Airway epithelial cell (primary cell): Measurements from ENCODE around the gene DHX16. TPM values are rescaled to one million over a fixed set of nuclear protein-coding genes. Genes with fewer than 3 reads are reported as not detected.

Experiments used
- total RNA-seq: library from RNA; depleted of rRNA; stranded (reverse); fragments of >200 nt; gene quantifications from 2 replicates; pipeline ENCODE4 v1.2.3, GENCODE V29; 2015

The DHX16 gene
- 25.9 and 36.0 TPM in 2 replicates for total RNA-seq

DNA sequence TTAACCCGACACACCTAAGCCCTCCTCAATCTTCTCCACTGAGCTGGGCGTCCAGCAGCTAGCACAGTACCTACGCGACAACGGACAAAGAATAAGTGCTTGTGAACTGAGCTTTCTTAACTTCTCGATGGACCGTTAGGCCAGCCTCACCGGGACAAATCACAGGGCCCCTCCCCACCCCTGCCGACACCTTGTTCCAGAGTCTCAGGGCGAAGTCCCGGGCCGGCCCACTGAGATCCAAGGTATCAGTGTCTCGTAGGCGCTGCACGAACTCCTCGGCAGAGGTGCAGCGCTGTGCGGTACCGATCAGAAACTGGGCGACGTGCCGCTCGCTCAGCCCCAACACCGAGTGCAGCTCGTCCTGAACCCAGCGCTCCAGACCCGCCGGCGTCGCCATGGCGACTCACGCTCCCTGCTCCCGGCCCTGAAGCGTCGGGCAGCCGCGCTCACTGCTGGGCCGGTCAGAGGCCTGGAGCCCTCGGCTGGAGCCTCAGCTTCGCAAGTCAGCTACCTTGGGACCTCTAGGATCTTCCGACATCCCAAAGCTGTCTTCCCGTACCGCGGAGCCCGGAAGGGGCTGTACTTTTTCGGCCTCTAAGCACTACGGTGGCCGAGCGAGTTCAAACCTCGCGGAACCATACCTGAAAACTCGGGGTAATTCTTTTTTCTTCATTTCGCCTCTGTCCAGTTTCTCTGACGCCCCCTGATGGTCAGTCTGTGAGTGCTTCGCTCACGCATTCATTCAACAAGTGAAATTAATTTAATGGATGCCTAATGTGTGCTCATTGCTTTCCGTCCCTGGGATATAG is at the start of gene DHX16:
Gene DHX16 (minus strand): TSS at position 562 of the 809 bp plus-strand sequence. CDS start 165 bp downstream, at position 397.

DNA sequence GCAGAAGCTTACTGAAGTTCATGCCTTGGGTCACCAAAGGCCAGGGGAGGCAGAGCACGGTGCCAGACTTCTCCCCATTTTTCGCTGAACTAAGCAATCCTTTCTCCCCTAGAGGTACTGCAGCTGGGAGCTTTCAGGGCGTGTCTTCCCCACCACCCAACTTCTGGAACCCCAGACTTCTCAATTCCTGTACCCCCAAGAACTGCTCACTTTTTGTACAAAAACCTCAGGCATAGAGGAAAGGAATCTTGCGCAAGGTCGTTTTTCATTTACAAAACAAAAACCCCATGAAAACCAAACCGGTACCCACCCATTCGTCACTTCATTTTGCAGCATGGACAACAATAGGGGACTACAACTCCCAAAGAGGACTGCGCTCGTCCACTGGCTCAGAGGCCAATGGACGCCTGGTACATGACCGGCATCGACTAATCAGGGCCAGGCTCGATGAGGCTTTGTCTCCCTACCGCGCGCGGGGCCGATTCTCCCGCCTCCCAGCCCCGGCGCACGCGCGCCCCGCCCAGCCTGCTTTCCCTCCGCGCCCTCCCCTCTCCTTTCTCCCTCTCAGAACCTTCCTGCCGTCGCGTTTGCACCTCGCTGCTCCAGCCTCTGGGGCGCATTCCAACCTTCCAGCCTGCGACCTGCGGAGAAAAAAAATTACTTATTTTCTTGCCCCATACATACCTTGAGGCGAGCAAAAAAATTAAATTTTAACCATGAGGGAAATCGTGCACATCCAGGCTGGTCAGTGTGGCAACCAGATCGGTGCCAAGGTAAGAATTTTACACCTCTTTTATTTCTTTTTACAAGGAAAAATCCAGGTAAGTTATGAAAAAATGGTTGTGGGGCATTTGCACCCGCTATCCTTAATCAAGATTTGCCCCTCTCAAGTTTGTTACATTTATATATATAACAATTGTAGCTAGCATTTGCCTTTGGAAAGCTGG is 47.3 kb upstream of the DHX16 start, which contains the start of gene TUBB:
Gene TUBB (plus strand): TSS at position 562 of the 947 bp plus-strand sequence. CDS start 155 bp downstream, at position 717.

DNA sequence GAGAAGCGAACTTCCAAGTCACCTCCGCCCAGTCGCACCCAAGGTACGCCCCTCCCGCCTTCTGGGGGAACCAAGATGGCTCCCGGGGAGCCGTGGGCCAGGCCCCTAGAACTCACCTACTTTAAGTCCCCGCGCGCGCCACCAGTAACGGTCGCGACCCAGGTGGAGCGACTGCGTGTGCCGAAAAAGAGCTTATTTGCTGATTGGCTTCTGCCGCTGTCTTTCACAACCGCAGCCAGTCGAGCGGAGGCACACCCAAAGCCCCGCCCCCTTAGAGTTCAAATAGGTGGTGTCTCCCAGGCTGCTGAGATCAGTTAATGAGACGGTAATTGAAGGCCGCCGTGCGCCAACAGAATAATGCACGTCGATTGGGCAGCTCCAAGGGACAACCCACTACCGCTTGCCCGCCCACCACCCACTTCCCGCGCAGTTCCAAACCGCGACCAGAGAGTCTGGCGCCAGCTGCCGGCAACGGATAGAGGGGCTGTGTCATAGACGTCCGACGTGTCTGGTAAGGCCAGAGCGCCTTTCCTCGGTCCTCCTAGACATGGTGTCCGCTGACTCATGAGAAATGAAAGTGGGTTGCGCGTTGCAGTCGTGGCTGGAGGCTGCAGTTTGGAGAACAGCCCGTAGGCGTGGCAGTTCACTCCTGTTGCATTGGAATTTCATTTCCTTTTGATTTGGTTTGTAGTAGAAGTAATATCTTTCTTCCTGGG is 44.5 kb upstream of the DHX16 start, which contains the start of gene MDC1:
Gene MDC1 (minus strand): TSS at position 153 of the 716 bp plus-strand sequence. CDS start 2,106 bp downstream, outside the sequence.

DNA sequence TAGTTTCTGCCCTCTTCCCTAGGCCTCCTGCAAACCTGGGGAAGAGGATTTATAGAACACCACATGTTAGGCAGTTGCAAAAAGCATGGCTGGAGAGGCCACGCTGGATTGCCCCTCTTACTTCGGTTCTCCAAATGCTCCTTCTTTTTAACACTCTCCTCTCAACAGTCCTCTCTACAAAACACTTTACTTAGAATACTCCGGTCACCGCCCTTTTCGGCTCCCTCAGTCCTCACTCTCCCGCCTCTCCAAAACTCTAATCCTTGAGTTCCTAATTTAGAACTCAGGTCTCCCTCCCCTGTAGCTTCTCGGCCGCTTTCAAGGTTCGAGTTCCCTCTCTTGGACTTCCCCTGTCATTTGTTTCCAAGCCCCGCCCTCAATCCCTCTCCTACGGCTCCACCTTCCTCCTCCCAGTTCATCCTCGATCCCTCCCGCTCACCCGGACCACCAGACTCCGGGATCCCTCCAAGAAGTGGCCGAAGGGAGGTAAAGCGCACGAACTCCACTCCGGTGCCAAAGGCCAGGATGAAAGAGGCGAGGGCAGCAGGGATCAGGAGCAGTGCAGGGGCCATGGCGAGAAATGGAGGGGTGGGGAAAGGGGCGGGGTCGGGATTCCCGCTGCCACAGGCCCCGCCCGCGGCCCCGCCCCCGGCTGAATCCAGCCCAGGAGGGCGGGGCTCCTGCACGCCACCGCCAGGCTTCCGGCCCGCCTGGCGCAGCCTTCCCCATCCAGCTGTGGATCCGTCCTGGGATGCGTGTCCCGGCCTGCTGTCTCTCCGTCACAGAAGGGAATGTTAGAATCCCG is 17.8 kb upstream of the DHX16 start, which contains the start of gene NRM:
Gene NRM (minus strand): TSS at position 582 of the 805 bp plus-strand sequence. CDS start 10 bp downstream, at position 572.

DNA sequence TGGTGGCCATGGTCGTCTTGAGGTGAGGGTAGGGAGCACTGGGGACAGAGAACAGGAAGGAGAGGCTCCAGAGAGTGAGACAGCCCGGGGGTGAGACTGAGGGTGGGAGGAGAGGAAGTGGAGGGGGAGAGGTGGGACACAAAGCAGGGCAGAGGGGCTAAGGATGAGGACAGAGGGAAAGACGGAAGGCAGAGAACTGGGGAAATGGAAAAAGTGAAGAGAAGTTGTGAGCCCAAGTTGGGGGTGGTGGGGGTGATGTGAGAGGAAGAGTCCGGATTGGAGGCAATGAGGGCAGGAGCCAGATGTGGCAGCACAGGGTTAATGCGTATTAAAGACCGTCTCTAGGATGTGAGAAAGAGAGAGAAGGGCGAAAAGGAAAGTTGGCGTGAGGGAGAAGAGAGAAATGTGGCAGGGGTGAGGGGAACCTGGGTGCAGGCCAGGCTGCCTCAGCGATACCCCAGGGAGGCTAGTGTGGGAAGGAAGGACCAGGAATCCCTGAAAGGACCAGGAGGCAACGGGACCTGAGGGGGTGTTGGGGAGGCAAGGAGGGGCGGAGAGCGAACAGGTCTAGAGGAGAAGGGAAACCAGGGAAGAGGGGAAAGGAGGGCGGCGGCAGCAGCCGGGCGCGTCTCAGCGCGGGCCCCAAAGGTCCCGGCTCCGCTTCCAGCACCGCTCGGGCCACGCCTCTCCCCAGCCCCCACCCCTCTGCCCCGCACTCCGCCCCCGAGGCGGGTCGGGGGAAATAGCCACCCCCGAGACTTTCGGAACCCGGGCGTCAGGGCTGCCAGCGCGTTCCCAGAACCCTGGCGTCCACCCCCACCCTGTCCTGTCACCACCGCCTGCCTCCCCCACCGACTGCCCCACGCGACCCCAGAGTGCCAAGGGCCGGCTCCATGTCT is 13.5 kb upstream of the DHX16 start, which contains the start of gene PPP1R18:
Gene PPP1R18 (minus strand): TSS at position 637 of the 899 bp plus-strand sequence. CDS start 627 bp downstream, at position 10.

DNA sequence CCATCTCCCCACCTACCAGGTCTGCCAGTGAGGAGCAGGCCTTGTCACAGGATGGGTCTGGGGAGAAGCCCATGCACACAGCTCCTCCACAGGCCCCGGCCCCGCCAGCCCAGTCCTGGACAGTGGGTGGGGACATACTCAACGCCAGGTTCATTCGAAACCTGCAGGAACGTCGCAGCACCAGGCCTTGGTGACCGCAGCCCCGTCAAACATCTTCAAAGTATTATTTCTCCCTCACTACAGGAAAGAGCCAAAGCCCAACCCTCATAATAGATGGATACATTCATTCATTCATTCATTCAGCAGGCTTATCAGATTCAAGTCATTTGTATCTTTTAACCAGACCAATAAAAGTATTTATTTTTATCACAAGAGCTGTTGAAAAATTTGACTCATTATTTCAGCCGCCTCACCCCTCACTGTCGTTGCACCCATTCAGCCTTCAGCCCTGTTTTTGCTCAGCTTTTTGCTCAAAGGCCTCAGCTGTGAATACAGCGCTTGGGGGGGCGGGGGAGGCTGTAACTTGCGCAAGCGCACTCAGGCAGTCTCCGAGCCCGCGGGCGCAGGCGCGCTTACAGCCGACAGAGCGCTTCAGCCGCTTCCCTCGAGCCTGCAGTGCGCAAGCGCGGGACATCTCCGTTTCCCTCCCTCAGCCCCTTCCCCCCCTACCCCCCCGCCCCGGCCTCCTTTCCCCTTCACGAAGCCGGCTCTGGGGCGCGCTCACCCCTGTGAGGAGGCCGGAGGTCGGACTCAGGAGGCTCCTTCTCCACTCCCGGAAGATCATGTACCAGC is 26.2 kb downstream of the DHX16 start, which contains the start of gene C6orf136:
Gene C6orf136 (plus strand): TSS at position 684 of the 792 bp plus-strand sequence. CDS start 99 bp downstream, at position 783.

DNA sequence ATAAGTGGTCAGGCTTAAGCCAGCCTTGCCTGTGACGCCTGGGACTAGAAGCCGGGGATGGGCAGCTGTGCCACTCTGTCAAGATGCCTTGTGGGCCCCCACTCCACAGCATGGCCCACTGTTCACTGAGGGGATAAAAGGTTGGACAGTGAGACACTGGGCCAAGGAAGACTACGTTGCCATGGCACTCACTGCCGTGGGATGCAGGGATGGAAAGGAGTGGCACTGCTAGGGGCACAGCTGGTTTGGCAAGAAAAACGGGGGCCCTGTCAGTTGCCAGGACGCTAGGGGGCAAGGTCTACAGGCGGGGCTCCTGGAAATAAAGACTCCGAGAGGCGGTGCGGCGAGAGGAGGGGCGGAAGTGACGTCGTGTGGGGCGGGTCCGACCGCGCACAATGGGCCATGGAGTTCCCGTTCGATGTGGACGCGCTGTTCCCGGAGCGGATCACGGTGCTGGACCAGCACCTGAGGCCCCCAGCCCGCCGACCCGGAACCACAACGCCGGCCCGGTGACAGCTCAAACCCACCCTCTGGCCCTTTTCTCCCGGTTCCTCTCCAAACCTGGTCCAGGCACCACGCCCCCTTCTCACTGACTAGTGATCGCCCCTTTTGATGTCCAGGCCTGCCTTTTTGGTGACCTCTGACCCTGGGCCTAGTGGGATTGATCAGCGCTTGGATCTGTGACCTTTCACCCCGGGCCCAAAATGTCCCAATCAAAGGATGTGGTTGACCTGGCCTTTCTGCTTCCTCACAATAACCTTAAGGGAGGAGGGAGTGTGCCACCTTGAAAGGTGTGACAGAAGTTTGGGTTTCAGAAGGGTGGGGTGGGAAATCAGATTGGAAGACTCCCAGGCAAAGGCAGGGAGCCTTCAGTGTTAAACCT is 46.1 kb downstream of the DHX16 start, which contains the start of gene ATAT1:
Gene ATAT1 (plus strand): TSS at position 391 of the 883 bp plus-strand sequence.

DNA sequence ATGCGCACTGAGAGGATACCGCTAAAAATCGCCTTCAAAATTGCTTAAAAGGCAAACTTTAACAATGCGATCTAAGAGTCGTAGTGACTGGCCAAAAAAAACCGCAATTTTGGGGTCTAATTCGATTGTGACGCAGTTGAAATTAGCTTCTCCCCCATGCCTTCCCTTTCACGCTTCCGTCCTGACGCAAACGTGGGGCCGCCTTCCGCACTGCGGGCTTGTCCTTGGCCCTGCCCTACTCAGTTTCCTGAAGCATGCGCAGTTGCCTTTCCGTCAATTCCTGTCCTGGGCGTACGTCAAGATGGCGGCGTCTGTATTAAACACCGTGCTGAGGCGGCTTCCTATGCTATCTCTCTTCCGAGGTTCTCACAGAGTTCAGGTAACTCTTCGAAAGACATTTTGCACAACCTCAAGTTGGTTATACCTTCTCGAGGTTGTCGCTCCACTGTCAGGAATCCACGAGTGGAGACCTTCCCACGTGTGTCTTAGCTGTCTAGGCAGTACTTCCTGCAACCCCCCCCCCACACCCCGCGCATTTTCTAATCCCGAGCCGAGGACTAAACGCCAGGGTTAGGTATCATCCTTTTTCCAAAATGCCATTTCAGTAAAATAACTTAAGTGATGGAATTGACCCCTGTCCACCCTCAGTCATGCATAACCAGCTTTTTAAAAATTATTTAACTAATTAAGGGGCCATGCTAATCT is 55.1 kb downstream of the DHX16 start, which contains the start of gene MRPS18B:
Gene MRPS18B (plus strand): TSS at position 276 of the 705 bp plus-strand sequence. CDS start 26 bp downstream, at position 302.

DNA sequence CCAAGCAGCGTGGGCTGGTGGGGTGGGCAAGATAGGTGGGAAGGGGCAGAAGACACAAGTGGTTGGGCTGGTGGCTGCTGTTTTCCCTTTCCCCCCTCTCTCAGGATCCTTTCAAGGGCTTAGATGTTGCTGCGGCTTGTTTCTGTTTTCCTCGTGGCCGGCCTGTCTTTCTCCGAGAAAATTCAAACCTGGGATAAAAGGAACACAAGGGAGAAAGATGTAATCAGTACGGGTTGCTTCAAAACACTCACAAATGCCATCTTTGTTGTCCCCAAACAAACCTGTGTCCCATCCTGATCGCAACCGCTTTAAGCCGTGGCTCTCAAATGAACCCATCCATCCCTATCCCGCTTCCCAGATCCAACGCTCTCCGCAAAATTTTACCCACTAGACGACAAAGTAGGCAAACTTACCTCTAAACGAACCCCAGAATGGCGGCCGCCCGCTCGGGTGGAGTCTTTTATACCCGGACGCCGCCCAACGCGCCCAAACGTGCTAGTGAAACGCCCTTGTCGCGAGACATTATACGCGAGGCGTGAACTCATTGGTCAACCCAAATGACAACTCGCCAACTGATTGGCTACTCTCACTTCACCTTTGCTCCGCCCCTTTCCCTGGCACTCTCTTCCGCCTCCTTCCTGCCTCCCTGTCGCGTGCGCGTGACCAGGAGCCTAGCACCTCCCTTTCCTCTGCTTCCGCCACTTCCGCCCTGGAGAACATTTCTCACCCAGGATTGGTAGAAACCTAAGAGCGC is 55.8 kb downstream of the DHX16 start, which contains the start of gene PPP1R10:
Gene PPP1R10 (minus strand): TSS at position 433 of the 754 bp plus-strand sequence. CDS start 7,299 bp downstream, outside the sequence.

Other genes starting within 250 kb of the DHX16 start
- gene HLA-E, start 183.5 kb downstream of the DHX16 start, total RNA-seq = 130 and 131 TPM in 2 replicates
- gene GNL1, start 116.5 kb downstream of the DHX16 start, total RNA-seq = 36.1 and 49.5 TPM in 2 replicates
- 2.9 and 8.5 TPM in 2 replicates for gene PRR3, start 115.7 kb downstream of the DHX16 start, total RNA-seq
- gene ABCF1, start 101.6 kb downstream of the DHX16 start, total RNA-seq = 43.1 and 44.7 TPM in 2 replicates
- gene PPP1R10, start 55.8 kb downstream of the DHX16 start, total RNA-seq = 16.3 and 29.3 TPM in 2 replicates
- gene MRPS18B, start 55.2 kb downstream of the DHX16 start, total RNA-seq = 46.5 and 60.3 TPM in 2 replicates
- gene ATAT1, start 46.1 kb downstream of the DHX16 start, total RNA-seq = 4.6 and 5.3 TPM in 2 replicates
- 10.2 and 10.6 TPM in 2 replicates for gene C6orf136, start 25.9 kb downstream of the DHX16 start, total RNA-seq
- gene PPP1R18, start 13.6 kb upstream of the DHX16 start, total RNA-seq = 34.1 and 44.7 TPM in 2 replicates
- gene NRM, start 18.0 kb upstream of the DHX16 start, total RNA-seq = 7.4 and 13.3 TPM in 2 replicates
- gene MDC1, start 44.3 kb upstream of the DHX16 start, total RNA-seq = 13.8 and 15.9 TPM in 2 replicates
- 601 and 896 TPM in 2 replicates for gene TUBB, start 47.3 kb upstream of the DHX16 start, total RNA-seq
- gene FLOT1, start 69.7 kb upstream of the DHX16 start, total RNA-seq = 32.4 and 36.5 TPM in 2 replicates
- gene IER3, start 71.5 kb upstream of the DHX16 start, total RNA-seq = 285 and 337 TPM in 2 replicates
- 227 and 243 TPM in 2 replicates for gene DDR1, start 211.5 kb upstream of the DHX16 start, total RNA-seq
- gene GTF2H4, start 235.2 kb upstream of the DHX16 start, total RNA-seq = 12.6 and 15.9 TPM in 2 replicates
- gene VARS2, start 241.2 kb upstream of the DHX16 start, total RNA-seq = 17.5 and 23.5 TPM in 2 replicates